Tibial nerve (tissue), 3 donors: ENCODE data around the gene HCFC1.

Source experiments
- POLR2A ChIP-seq, 2 donors: fragments of 450-650 bp; IDR thresholded peaks; one replicate each; pipeline ENCODE4 v1.6.1; 2017; ENCODE audit warnings: antibody characterized with exemption in 2 of 2, mild to moderate bottlenecking in 2 of 2, moderate library complexity in 2 of 2
- TF ChIP-seq, protein P1 (sequence below), 5 experiments: fragments of 200-600 bp in 3 of 5; fragments of 450-650 bp in 2 of 5; sonication (generic) in 3 of 5; IDR thresholded peaks; one replicate each; pipeline ENCODE4 v1.5.1; 2016 to 2019; ENCODE audit warnings: antibody characterized with exemption in 5 of 5, mild to moderate bottlenecking in 3 of 5, moderate library complexity in 2 of 5

DNA sequence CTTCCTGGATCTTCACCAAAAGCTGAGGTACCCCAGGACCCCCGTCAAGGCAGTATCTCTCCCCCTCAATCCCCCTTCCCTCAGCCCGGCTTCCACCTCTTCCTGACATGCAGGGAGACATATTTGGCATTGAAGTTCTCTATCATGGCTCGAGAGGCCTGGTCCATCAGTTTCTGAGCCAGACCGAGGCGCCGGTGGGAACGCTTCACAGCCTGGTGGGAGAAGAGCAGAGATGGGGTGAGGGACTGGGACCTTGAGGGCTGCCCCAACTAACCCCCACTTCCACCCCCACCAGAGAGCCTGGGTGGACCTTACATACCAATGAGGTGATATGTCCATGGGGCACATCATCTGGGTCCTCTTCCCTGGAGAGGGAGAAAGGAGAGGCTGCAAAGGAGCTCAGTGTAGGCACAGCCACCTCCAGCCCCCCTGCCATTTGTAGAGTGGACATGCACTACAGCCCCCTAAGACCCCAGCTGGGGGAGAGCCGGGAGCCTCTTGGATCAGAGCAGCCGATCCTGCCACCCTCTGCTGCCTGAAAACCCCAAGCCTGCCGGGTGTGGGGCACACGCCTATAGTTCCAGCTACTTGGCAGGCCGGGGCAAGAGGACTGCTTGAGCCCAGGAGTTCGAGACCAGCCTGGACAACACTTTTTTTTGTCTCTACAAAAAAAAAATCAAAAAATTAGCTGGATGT is 39.2 kb downstream of the HCFC1 start:
- TF ChIP-seq, protein P1, sequence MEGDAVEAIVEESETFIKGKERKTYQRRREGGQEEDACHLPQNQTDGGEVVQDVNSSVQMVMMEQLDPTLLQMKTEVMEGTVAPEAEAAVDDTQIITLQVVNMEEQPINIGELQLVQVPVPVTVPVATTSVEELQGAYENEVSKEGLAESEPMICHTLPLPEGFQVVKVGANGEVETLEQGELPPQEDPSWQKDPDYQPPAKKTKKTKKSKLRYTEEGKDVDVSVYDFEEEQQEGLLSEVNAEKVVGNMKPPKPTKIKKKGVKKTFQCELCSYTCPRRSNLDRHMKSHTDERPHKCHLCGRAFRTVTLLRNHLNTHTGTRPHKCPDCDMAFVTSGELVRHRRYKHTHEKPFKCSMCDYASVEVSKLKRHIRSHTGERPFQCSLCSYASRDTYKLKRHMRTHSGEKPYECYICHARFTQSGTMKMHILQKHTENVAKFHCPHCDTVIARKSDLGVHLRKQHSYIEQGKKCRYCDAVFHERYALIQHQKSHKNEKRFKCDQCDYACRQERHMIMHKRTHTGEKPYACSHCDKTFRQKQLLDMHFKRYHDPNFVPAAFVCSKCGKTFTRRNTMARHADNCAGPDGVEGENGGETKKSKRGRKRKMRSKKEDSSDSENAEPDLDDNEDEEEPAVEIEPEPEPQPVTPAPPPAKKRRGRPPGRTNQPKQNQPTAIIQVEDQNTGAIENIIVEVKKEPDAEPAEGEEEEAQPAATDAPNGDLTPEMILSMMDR (IDR thresholded peaks at IDR 0.05) = no peak
- no peak for TF ChIP-seq POLR2A (IDR thresholded peaks at IDR 0.05)
